ENCODE measurements around the gene PHOSPHO1.
"Not testable (repeated sequence)": the region's sequence is repeated elsewhere in the genome, so short reads cannot be mapped to it uniquely, and the experiment has no call there.

Gene PHOSPHO1

GRCh38 chr17:49230636-49231562, at the start of gene PHOSPHO1:
PHOSPHO1 (minus strand) TSS chr17:49230787; CDS start chr17:49226691, 4,096 bp downstream.
- DNase-seq (ENCODE audit: low read depth): peak; percentile 4
- H3K4me3 ChIP-seq (ENCODE audit: control insufficient read depth, low read depth, low read length): peak within 1 kb of the TSS; percentile 59
- no peak for TF ChIP-seq CTCF (IDR thresholded peaks at IDR 0.05; ENCODE audit: control insufficient read depth, insufficient read depth, low read depth, low read length, missing control alignments)

DNA sequence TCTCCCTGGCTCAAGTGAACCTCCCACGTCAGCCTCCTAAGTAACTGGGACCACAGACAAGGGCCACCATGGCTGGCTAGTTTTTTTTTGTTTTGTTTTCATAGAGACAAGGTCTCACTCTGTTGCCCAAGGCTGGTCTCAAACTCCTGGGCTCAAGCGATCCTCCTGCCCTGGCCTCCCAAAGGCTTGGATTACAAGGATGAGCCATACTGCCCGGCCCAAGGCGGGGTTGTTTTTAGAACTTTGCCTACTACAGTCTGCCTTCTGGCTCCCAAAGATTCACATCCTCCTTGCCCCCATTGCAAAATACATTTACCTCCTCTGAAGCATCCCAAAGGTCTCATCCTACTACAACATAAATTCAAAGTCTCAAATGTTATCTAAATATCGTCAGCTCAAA, 49.5 kb upstream of the PHOSPHO1 start:
- DNase-seq (ENCODE audit: low read depth): no peak
- H3K4me3 ChIP-seq (ENCODE audit: control insufficient read depth, low read depth, low read length): no peak overlapping the region
- no peak for TF ChIP-seq CTCF (IDR thresholded peaks at IDR 0.05; ENCODE audit: control insufficient read depth, insufficient read depth, low read depth, low read length, missing control alignments)

DNA sequence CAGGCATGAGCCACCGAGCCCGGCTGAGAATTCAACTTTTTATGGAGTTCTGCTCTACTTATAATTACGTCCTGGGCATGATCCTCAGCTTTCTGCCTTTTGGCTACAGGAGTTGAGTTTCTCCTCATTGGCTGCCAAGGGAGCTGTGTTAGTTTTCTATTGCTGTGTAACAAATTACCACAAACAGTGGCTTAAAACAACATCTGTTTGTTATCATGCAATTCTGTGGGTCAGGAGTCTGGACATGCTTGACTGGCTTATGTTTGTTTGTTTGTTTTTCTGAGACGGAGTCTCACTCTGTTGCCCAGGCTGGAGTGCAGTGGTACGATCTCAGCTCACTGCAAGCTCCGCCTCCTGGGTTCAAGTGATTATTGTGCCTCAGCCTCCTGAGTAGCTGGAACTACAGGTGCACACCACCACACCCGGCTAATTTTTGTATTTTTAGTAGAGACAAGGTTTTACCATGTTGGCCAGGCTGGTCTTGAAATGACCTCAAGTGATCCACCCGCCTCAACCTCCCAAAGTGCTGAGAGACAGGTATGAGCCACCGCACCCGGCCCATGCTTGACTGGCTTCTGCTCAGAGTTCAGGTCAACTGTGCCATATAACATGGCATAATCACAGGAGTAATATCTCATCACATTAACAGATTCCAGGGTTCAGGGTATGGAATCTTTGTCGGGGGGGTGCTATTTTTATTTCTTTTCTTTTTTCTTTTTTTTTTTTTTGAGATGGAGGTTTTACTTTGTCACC, 48.9 kb upstream of the PHOSPHO1 start:
- not testable (repeated sequence) for DNase-seq (ENCODE audit: low read depth); H3K4me3 ChIP-seq (ENCODE audit: control insufficient read depth, low read depth, low read length)

GRCh38 chr17:49278076-49278475, 47.5 kb upstream of the PHOSPHO1 start:
- no peak for DNase-seq (ENCODE audit: low read depth)
- no peak overlapping the region for H3K4me3 ChIP-seq (ENCODE audit: control insufficient read depth, low read depth, low read length)
- no peak for TF ChIP-seq CTCF (IDR thresholded peaks at IDR 0.05; ENCODE audit: control insufficient read depth, insufficient read depth, low read depth, low read length, missing control alignments)

DNA sequence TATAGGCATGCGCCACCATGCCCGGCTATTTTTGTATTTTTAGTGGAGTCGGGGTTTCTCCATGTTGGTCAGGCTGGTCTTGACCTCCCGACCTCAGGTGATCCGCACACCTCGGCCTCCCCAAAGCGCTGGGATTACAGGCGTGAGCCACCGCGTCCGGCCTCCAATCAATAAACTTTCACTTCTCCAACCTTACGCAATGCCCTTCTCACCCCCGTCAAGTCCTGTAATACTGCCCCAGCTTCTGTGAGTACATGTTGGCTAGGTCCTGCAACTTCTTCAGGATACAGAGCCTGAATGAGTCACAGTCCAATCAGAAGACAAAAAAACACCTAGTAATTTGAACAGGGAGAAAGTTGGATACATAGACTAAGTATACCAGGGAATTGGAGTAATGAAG, 47.1 kb upstream of the PHOSPHO1 start:
- TF ChIP-seq CTCF (IDR thresholded peaks at IDR 0.05; ENCODE audit: control insufficient read depth, insufficient read depth, low read depth, low read length, missing control alignments): no peak
- H3K4me3 ChIP-seq (ENCODE audit: control insufficient read depth, low read depth, low read length): no peak overlapping the region
- no peak for DNase-seq (ENCODE audit: low read depth)

GRCh38 chr17:49275981-49276380, 45.4 kb upstream of the PHOSPHO1 start:
- DNase-seq (ENCODE audit: low read depth); H3K4me3 ChIP-seq (ENCODE audit: control insufficient read depth, low read depth, low read length): not testable (repeated sequence)

GRCh38 chr17:49269356-49269755, 38.8 kb upstream of the PHOSPHO1 start:
- H3K4me3 ChIP-seq (ENCODE audit: control insufficient read depth, low read depth, low read length): no peak overlapping the region
- no peak for DNase-seq (ENCODE audit: low read depth)
- no peak for TF ChIP-seq CTCF (IDR thresholded peaks at IDR 0.05; ENCODE audit: control insufficient read depth, insufficient read depth, low read depth, low read length, missing control alignments)

Data from AG09309 (cell line).